ENCODE data around the gene EML6. TPM values are rescaled to one million over a fixed set of nuclear protein-coding genes. Genes with fewer than 3 reads are reported as not detected.
A peak's percentile ranks its signal among the peaks of the same experiment; 100 is the strongest.

The EML6 gene
- polyA plus RNA-seq, 2 of the 4 experiments (the other 2 are of a cell fraction): 1.4 to 1.5 TPM

DNA sequence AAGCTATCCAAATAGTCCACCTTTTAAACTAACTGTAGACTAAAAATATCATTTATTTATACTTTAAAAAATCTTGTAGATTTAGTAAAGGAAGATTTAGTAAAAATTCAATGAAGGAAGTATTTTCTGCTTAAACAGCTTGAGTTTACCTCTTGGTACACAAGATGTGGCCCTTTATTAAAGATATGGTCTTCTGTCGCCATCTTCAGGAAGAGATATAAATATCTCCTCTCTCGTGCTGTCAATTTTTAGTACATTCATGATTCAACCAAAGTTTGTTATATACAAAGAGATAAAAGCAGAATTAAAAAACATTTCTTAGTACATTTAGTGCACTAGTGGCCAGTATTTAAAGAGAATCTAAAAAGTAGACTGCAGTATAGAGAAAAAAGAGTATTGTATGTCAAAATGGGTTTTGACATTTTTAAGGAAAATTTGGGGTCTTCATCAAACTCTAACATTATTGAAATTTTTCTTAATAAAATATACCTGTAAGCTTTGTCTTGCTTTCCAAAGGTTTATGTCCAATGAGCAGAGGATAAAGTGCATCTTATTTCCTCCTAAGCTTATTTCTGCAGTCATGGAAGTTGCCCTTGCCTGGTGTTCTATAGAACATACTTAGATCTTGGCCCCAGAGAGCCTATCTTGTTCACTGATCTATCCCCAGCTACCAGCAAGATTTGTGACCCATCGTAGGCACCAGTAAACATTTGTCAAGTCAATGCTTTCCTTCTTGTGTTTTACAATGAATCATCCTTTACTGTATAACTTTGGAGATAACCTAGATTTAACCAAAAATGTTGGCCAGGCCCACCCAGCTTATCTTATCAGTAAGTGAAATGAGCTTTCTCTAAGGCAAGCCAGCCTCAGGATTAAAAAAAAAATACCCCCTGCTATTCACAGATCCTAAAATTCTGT, 18.5 kb upstream of the EML6 start:
- peak; percentile 40 to 74 for DNase-seq (ENCODE audit: low read depth in 1 of 2, low spot score in 1 of 2)
- TF ChIP-seq ZC3H11A (IDR thresholded peaks at IDR 0.05) (no peak), CBX8 (IDR thresholded peaks at IDR 0.05) (no peak), ESRRA (IDR thresholded peaks at IDR 0.05; ENCODE audit: borderline replicate concordance, low read length) (no peak), RAD21 (conservative IDR thresholded peaks at IDR 0.05 in 1 of 2, IDR thresholded peaks at IDR 0.05 in 1 of 2) (peak; percentile 93 to 95), NPAS2 (CRISPR knock-in tag; IDR thresholded peaks at IDR 0.05; ENCODE audit: borderline replicate concordance) (no peak), SMC3 (IDR thresholded peaks at IDR 0.05) (peak; percentile 92)
- TF ChIP-seq, protein P1, sequence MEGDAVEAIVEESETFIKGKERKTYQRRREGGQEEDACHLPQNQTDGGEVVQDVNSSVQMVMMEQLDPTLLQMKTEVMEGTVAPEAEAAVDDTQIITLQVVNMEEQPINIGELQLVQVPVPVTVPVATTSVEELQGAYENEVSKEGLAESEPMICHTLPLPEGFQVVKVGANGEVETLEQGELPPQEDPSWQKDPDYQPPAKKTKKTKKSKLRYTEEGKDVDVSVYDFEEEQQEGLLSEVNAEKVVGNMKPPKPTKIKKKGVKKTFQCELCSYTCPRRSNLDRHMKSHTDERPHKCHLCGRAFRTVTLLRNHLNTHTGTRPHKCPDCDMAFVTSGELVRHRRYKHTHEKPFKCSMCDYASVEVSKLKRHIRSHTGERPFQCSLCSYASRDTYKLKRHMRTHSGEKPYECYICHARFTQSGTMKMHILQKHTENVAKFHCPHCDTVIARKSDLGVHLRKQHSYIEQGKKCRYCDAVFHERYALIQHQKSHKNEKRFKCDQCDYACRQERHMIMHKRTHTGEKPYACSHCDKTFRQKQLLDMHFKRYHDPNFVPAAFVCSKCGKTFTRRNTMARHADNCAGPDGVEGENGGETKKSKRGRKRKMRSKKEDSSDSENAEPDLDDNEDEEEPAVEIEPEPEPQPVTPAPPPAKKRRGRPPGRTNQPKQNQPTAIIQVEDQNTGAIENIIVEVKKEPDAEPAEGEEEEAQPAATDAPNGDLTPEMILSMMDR (IDR thresholded peaks at IDR 0.05): peak; percentile 93
- no peak overlapping the region for H3K4me3 ChIP-seq
- peak; percentile 95 for FAIRE-seq
- 2% methylated on average over 3 of the region's 3 CpGs for WGBS (ENCODE audit: missing lambda C conversion rate)
- no peaks in the 10 kb centered on the region for H3K9me3 ChIP-seq
- no peaks in the 10 kb centered on the region for H3K4me1 ChIP-seq
- ChIA-PET POLR2A (interaction anchor here (0.9 to 2.0 kb wide), 3 partner anchors 234 to 598 kb away, joined by 3 to 10 read pairs (median 9); partner anchors contain the start of gene ACYP2), CTCF (interaction anchor here (0.6 to 8.5 kb wide), 96 partner anchors 7 to 661 kb away, joined by 3 to 127 read pairs (median 4); partner anchors contain the start of genes ACYP2 and EML6)
- no peak overlapping the region for H3K4me2 ChIP-seq
- H3K27ac ChIP-seq: no peak overlapping the region
- ATAC-seq: peak; percentile 81 to 89; a peak in 5 of 6 replicates

DNA sequence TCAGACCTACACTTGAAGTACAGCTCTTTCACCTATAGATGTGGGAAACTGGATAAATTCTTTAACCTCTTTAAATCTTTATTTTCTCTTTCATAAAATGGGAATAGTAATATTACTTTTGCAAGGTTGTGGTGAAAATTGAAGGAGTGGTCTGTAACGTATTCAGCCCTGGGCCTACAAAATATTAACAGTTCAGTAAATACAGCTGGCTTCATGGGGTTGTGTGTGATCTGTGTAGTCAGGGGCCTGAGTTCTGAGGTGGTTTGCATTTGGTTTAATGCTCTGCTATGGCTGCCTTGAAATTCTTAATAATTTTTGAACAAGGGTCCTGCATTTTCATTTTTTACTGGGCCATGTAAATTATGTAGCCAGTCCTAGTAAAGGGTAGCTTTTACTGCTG, 16.8 kb upstream of the EML6 start:
- WGBS (ENCODE audit: missing lambda C conversion rate): 56% methylated on average over 1 of the region's 1 CpG
- CTCF ChIA-PET: interaction anchor here (0.6 to 8.5 kb wide), 10 partner anchors 10 to 602 kb away, joined by 3 to 127 read pairs (median 14); no protein-coding TSS in a partner anchor
- TF ChIP-seq, protein P2, sequence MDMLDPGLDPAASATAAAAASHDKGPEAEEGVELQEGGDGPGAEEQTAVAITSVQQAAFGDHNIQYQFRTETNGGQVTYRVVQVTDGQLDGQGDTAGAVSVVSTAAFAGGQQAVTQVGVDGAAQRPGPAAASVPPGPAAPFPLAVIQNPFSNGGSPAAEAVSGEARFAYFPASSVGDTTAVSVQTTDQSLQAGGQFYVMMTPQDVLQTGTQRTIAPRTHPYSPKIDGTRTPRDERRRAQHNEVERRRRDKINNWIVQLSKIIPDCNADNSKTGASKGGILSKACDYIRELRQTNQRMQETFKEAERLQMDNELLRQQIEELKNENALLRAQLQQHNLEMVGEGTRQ (IDR thresholded peaks at IDR 0.05): no peak
- TF ChIP-seq CEBPB (IDR thresholded peaks at IDR 0.05): no peak
- TF ChIP-seq, protein P3, sequence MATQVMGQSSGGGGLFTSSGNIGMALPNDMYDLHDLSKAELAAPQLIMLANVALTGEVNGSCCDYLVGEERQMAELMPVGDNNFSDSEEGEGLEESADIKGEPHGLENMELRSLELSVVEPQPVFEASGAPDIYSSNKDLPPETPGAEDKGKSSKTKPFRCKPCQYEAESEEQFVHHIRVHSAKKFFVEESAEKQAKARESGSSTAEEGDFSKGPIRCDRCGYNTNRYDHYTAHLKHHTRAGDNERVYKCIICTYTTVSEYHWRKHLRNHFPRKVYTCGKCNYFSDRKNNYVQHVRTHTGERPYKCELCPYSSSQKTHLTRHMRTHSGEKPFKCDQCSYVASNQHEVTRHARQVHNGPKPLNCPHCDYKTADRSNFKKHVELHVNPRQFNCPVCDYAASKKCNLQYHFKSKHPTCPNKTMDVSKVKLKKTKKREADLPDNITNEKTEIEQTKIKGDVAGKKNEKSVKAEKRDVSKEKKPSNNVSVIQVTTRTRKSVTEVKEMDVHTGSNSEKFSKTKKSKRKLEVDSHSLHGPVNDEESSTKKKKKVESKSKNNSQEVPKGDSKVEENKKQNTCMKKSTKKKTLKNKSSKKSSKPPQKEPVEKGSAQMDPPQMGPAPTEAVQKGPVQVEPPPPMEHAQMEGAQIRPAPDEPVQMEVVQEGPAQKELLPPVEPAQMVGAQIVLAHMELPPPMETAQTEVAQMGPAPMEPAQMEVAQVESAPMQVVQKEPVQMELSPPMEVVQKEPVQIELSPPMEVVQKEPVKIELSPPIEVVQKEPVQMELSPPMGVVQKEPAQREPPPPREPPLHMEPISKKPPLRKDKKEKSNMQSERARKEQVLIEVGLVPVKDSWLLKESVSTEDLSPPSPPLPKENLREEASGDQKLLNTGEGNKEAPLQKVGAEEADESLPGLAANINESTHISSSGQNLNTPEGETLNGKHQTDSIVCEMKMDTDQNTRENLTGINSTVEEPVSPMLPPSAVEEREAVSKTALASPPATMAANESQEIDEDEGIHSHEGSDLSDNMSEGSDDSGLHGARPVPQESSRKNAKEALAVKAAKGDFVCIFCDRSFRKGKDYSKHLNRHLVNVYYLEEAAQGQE (IDR thresholded peaks at IDR 0.05): no peak
- no peak for TF ChIP-seq HEYL (CRISPR knock-in tag; IDR thresholded peaks at IDR 0.05)
- no peak for TF ChIP-seq EP300 (IDR thresholded peaks at IDR 0.05)
- TF ChIP-seq EHMT2 (IDR thresholded peaks at IDR 0.05; ENCODE audit: low read depth): no peak
- no peak for TF ChIP-seq SMC3 (IDR thresholded peaks at IDR 0.05)
- no peak for TF ChIP-seq SREBF2 (IDR thresholded peaks at IDR 0.05)
- TF ChIP-seq TFCP2L1 (CRISPR knock-in tag; IDR thresholded peaks at IDR 0.05): no peak
- TF ChIP-seq NR3C1 (IDR thresholded peaks at IDR 0.05): no peak
- TF ChIP-seq RFX5 (IDR thresholded peaks at IDR 0.05): no peak
- TF ChIP-seq CHD4 (IDR thresholded peaks at IDR 0.05; ENCODE audit: borderline replicate concordance): no peak
- TF ChIP-seq JUN (IDR thresholded peaks at IDR 0.05): no peak
- no peak for TF ChIP-seq TP53 (CRISPR knock-in tag; IDR thresholded peaks at IDR 0.05)
- TF ChIP-seq, protein P4, sequence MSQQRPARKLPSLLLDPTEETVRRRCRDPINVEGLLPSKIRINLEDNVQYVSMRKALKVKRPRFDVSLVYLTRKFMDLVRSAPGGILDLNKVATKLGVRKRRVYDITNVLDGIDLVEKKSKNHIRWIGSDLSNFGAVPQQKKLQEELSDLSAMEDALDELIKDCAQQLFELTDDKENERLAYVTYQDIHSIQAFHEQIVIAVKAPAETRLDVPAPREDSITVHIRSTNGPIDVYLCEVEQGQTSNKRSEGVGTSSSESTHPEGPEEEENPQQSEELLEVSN (IDR thresholded peaks at IDR 0.05; ENCODE audit: borderline replicate concordance, low read depth): no peak
- no peak for TF ChIP-seq HOXA7 (CRISPR knock-in tag; IDR thresholded peaks at IDR 0.05)
- no peak for TF ChIP-seq RNF2 (IDR thresholded peaks at IDR 0.05; ENCODE audit: borderline replicate concordance, low read depth)
- no peak for TF ChIP-seq FOXS1 (CRISPR knock-in tag; IDR thresholded peaks at IDR 0.05)
- TF ChIP-seq, protein P5, sequence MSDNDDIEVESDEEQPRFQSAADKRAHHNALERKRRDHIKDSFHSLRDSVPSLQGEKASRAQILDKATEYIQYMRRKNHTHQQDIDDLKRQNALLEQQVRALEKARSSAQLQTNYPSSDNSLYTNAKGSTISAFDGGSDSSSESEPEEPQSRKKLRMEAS (IDR thresholded peaks at IDR 0.05): no peak
- TF ChIP-seq RARB (CRISPR knock-in tag; IDR thresholded peaks at IDR 0.05): no peak
- Histone ChIP-seq H3K4me2 (no peak overlapping the region), H3K4me1 (no peaks in the 10 kb centered on the region), H3K9me3 (no peaks in the 10 kb centered on the region), H3K27ac (no peak overlapping the region), H3K4me3 (no peak overlapping the region)
- DNase-seq (ENCODE audit: low read depth in 1 of 2, low spot score in 1 of 2) (no peak), ATAC-seq (no peak), FAIRE-seq (no peak)
- POLR2A ChIA-PET: no interaction called here

All from A549 (cell line).